Measurements from ENCODE around the gene VPREB3.

- TF ChIP-seq CTCF (IDR thresholded peaks at IDR 0.05) = no peak
- TF ChIP-seq EZH2phosphoT487 (IDR thresholded peaks at IDR 0.05) = no peak
These were observed 19.4 kb upstream of the VPREB3 start for GRCh38 chr22:23773483-23774113.
